ENCODE results near the gene STARD13. TPM values are rescaled to one million over a fixed set of nuclear protein-coding genes. Genes with fewer than 3 reads are reported as not detected.

The STARD13 gene
- total RNA-seq, 4 donors from 2014 or later: 36.8 to 65.6 (median 46.0) TPM

DNA sequence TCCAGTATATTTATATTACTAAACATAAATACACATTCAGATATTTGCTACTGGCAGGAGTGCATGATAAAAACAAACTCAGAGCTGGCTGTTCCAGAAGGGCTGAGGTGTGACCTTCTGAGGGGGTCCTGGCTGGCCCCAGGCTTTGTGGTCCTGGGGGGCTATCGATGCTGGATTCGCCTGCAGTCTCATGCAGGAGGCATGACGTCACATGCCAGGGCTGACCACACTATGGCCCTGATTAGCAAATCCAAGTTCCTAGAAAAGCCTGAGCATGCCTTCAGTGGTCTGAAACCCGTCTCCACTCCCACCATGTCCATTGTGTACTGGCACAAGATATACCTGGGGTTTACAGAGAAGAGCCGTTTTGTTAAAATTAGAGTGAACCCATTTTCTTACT, 171.4 kb downstream of the STARD13 start:
- Histone ChIP-seq H3K27me3 (no peaks in the 10 kb centered on the region), H3K4me3 (no peak overlapping the region), H3K4me1 (peaks cover 0 to 5% of the 10 kb centered on the region in 2 donors), H3K36me3 (no peaks in the 10 kb centered on the region), H3K27ac (peak overlapping the region in 1 of 2 donors; percentile 24), H3K9me3 (no peaks in the 10 kb centered on the region)
- DNase-seq: no peak
- intact Hi-C loops (cut with DNase I; ENCODE audit: low total_unique reads): no loop called here
- TF ChIP-seq POLR2A (IDR thresholded peaks at IDR 0.05): no peak
- TF ChIP-seq, protein P1, sequence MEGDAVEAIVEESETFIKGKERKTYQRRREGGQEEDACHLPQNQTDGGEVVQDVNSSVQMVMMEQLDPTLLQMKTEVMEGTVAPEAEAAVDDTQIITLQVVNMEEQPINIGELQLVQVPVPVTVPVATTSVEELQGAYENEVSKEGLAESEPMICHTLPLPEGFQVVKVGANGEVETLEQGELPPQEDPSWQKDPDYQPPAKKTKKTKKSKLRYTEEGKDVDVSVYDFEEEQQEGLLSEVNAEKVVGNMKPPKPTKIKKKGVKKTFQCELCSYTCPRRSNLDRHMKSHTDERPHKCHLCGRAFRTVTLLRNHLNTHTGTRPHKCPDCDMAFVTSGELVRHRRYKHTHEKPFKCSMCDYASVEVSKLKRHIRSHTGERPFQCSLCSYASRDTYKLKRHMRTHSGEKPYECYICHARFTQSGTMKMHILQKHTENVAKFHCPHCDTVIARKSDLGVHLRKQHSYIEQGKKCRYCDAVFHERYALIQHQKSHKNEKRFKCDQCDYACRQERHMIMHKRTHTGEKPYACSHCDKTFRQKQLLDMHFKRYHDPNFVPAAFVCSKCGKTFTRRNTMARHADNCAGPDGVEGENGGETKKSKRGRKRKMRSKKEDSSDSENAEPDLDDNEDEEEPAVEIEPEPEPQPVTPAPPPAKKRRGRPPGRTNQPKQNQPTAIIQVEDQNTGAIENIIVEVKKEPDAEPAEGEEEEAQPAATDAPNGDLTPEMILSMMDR (IDR thresholded peaks at IDR 0.05): no peak

DNA sequence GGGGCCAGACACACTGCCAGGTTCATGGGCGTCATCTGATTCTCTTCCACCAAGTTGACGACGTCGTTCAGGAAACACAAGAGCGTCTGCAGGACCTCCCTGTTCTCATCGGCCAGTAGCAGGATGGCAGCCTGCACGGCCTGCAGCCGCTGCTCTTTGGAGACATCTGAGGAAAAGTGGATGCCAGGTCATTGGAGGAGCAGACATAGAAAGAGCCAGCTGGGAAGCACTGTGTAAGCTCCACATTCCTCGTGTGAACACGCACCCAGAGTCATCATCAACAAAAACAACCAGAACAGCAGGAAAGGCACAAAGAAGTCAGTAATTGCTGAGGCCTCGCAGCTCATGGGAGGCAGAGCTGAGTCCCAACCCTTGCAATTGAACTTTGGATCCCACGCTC, 172.8 kb downstream of the STARD13 start:
- H3K27ac ChIP-seq: peak overlapping the region; percentile 68 to 82
- TF ChIP-seq, protein P1 (IDR thresholded peaks at IDR 0.05): no peak
- TF ChIP-seq POLR2A (IDR thresholded peaks at IDR 0.05): no peak
- H3K9me3 ChIP-seq: no peaks in the 10 kb centered on the region
- H3K4me3 ChIP-seq: no peak overlapping the region
- intact Hi-C loops (cut with DNase I; ENCODE audit: low total_unique reads): no loop called here
- no peaks in the 10 kb centered on the region for H3K27me3 ChIP-seq
- H3K4me1 ChIP-seq: peaks cover 0 to 5% of the 10 kb centered on the region in 2 donors
- H3K36me3 ChIP-seq: no peaks in the 10 kb centered on the region
- no peak for DNase-seq

DNA sequence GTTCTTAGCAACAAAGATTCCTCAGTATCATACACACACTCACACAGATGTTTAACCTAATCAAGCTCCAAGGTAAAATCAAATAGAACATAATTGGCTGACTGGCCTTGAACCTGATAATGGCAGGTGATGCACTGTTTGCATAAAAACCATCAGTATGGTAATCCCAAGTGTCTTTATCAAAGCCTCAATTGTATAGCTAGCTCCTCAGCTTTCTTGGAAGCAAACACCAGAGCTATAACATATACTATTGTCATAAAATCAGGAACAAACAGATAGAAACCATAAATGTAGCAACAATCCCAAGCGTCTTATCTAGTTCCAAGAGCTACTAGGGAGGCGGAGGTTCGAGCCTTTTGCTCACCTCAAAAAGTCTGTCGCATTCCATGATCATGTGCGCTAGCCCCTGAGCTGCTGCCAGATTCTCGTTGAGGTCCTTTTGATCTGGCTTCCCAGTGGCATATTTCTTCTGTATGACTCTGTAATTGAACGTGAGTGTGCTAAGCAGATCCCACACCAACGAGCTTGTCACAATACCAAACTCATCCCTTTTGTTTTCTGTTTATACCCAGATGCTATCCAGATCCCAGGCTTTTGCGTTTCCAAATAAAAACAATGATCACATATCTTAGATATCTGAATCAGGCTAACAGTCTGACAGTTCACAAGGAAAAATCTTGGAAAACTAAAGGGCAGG, 174.0 kb downstream of the STARD13 start:
- no peaks in the 10 kb centered on the region for H3K27me3 ChIP-seq
- H3K27ac ChIP-seq: peak overlapping the region; percentile 68 to 82
- peaks cover 0 to 5% of the 10 kb centered on the region in 2 donors for H3K4me1 ChIP-seq
- no peaks in the 10 kb centered on the region for H3K36me3 ChIP-seq
- peak; percentile 53 to 55 for DNase-seq
- H3K9me3 ChIP-seq: no peaks in the 10 kb centered on the region
- H3K4me3 ChIP-seq: no peak overlapping the region
- no peak for TF ChIP-seq POLR2A (IDR thresholded peaks at IDR 0.05)
- TF ChIP-seq, protein P1 (IDR thresholded peaks at IDR 0.05): no peak
- intact Hi-C loops (cut with DNase I; ENCODE audit: low total_unique reads): no loop called here

DNA sequence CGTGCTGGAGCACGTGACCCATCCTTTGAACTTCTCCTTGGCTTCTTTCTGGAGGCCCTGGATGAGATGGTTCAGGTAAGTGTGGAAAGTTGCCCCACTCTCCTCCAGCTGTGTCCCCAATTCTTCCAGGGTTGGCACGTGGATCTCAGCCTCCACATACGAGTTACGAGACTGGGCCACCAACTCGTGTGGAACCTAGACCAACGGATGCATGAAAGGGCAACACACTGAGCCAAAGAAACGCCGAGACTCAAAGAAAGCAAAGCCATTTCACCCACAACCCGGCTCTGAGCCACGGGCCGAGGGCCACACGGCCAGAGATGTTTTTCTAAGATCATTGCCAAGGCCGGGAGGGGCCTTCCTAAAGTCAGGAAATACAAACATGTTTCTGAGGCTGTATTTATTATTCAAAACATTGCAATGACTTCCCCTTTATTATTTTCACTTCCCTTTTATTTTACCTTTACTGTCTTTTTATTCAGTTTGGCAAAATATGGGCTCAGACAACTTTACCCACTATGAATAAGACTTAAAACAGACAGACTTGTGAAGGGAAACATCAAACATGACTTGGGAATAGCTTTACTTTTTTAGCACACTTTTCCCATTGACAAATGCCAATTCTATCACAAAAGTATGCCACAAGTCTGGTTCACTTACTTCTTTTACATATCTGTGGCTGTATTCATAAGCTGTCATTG, 174.7 kb downstream of the STARD13 start:
- H3K27ac ChIP-seq: peak overlapping the region; percentile 68 to 82
- TF ChIP-seq POLR2A (IDR thresholded peaks at IDR 0.05): no peak
- TF ChIP-seq, protein P1 (IDR thresholded peaks at IDR 0.05): no peak
- DNase-seq: no peak
- intact Hi-C loops (cut with DNase I; ENCODE audit: low total_unique reads): no loop called here
- no peak overlapping the region for H3K4me3 ChIP-seq
- H3K4me1 ChIP-seq: peaks cover 0 to 5% of the 10 kb centered on the region in 2 donors
- no peaks in the 10 kb centered on the region for H3K36me3 ChIP-seq
- no peaks in the 10 kb centered on the region for H3K9me3 ChIP-seq
- H3K27me3 ChIP-seq: no peaks in the 10 kb centered on the region

DNA sequence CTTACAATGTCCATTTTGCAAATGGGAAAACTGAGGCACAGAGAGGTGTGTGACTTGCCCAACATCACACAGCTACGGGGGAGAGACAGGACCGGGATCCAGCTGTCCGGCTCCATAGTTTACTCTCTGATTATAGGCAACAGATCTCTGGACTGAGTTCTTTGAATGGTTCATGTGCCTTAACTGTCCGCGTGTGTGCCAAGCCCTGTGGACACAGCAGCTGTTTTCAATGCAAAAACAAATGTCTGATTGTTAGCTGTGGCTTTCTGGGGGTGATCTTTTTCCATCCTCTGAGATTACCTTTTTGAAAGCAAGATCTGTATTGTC, 175.2 kb downstream of the STARD13 start:
- intact Hi-C loops (cut with DNase I; ENCODE audit: low total_unique reads): no loop called here
- Histone ChIP-seq H3K36me3 (no peaks in the 10 kb centered on the region), H3K27ac (peak overlapping the region; percentile 68 to 82), H3K9me3 (no peaks in the 10 kb centered on the region), H3K27me3 (no peaks in the 10 kb centered on the region), H3K4me1 (peaks cover 0 to 5% of the 10 kb centered on the region in 2 donors), H3K4me3 (no peak overlapping the region)
- no peak for DNase-seq
- no peak for TF ChIP-seq POLR2A (IDR thresholded peaks at IDR 0.05)
- TF ChIP-seq, protein P1 (IDR thresholded peaks at IDR 0.05): no peak
